DMS153 treated with DMSO at 0.1 percent for 48 hours (cell line): ENCODE data around the gene SLC23A2.
"Not testable (repeated sequence)": the region's sequence is repeated elsewhere in the genome, so short reads cannot be mapped to it uniquely, and the experiment has no call there.

Source experiments
- DNase-seq: peaks from one replicate; lab custom pipeline; 2025; ENCODE audit not compliant: unreplicated experiment; lab: John Stamatoyannopoulos, UW

SLC23A2 gene

DNA sequence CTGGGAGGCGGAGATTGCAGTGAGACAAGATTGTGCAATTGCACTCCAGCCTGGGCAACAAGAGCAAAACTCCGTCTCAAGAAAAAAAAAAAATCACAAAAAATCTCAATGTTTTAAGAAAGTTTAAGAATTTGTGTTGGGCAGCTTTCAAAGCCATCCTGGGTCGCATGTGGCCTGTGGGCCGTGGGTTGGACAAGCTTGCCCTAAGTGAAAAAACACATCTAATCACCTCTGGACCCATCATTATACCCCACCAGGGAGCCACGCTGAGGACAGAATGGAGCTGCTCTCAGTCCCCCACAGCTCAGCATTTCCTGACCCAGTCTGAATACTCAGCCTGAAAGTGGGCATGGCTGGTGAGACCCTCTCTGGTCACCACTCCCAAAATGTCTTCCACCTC is 150.3 kb downstream of the SLC23A2 start:
- DNase-seq: no peak

DNA sequence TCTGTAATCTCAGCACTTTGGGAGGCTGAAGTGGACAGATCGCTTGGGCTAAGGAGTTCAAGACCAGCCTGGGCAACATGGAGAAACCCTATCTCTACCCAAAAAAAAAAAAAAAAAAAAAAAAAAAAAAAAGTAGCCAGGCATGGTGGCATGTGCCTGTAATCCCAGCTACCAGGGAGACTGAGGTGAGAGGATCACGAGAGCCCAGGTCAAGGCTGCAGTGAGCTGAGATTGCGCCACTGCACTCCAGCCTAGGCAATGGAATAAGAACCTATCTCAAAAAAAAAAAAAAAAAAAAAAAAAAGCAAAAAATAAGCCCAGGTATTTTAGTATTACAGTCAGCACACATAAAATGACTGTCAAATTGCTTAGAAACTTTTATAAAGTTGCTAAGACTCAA is 152.5 kb downstream of the SLC23A2 start:
- not testable (repeated sequence) for DNase-seq

- DNase-seq: no peak
These were observed 153.3 kb downstream of the SLC23A2 start for GRCh38 chr20:4848041-4848440.

DNA sequence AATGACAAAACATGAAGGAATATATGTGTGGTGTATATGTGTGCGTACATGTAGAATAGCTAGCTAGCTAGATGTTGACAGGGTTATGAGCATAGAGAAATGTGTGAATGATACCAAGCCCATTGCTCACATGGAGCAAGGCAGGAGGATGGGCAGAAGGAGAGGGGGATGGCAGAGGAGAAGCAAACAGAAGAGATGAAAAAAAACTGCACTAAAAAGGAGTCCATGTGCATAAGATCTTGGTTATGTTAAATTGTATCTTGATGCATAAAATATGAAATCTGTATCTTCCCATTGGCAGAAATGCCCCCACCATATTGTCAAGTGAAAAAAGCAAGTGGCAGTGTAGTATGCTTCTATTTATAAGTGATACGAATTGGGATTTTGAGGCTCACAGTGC is 154.5 kb downstream of the SLC23A2 start:
- DNase-seq: no peak

DNA sequence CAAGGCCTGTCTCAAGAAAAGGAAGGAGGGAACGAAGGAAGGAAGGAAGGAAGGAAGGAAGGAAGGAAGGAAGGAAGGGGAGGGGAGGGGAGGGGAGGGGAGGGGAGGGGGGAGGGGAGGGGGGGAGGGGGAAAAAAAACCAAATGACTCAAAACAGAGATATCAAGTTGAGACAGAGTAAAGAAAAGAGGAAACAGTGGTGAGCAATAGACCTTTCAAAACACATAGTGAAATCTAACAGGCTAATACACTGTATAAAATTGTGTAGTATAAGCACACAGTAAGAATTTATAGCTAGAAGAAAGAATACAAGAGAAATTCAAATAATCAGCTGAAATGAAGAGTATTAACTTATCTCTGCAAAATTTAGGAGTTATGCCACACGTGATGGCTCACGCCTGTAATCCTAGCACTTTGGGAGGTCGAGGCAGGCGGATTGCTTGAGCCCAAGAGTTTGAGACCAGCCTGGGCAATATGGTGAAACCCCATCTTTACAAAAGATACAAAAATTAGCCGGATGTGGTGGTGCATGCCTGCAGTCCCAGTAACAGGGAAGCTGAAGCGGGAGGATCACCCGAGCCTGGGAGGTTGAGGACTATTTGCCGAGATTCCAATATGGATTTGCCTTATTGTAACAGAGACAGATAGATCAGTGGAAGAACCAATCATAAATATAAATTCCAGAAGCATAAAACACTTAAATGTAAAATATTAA is 156.4 kb downstream of the SLC23A2 start:
- DNase-seq: no peak

- DNase-seq: no peak
These were observed 157.0 kb downstream of the SLC23A2 start for GRCh38 chr20:4844325-4844724.

DNA sequence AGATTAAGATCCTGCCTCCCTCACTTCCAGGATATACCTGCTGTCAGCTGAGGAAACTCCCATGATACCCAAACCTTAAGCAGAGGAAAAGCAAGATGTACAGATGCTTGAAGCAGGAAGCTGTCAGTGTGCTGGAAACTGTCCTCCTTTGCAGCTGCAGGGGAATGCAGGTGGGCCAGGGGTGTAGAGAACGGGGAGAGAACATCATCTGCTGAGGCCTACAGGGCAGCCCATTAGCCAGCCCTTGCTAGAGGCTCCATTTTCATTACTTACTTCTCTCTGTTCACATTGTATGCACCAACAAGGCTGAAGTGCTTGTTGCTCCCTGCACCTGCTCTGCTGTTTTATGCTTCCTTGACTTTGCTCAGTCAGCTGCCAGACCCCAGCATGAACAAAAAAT is 160.5 kb downstream of the SLC23A2 start:
- no peak for DNase-seq

DNA sequence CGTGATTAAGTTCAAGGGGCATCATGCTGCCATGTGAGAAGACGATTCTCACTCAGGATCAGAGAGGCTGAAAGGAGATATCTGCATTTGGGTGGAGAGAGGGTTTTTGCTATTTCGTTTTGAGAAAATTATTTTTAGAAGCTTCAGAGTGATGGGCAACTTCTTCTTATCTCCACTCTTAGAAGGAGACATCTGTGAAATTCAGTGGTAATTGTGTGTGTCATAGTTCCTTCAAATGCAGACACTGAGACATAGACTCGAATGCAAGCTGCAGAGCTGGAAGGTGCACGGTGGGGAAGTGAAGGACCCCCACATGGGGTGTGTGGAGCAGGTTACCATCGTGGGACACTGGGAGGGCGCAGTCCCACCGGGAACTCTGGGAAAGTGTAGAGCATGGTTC is 162.8 kb downstream of the SLC23A2 start:
- DNase-seq: no peak

DNA sequence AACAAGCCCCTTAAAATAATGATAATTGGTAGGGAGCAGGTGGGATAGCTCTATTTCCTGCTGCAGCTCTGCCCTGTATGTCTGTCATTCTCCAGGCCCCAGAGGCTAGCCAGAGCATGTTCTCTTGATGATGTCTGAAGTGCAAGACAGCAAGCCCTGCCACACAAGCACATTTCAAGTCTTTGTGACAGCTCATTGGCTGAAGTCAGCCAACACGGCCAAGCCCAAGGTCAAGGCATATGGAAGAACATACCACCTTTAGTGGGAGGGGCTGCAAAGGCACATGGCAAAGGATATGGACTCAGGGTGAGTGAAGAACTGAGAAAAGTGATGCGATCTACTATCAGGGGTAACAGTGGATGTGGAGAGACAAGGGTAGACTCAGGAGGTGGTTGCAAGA is 163.6 kb downstream of the SLC23A2 start:
- DNase-seq: no peak

DNA sequence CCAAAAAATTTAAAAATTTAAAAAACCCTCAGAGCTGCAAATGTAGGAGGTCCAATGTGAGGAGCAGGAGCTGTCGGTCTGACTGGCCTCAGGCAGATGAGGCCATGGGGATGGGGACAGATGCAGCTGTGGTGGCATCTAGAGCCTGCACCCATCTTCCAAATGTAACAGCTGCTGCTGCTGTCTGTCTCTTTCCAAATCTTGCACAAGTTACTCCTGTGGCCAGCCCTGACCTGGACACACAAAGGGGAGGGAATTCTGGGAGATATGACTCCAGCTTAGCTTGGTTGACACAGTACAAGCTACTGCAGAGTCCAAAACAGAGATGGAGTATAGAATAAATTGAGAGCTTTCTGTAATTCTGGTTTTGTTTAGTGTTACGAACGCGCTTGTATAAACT is 164.4 kb downstream of the SLC23A2 start:
- no peak for DNase-seq

- no peak for DNase-seq
These were observed 164.8 kb downstream of the SLC23A2 start for GRCh38 chr20:4836473-4836872.

DNA sequence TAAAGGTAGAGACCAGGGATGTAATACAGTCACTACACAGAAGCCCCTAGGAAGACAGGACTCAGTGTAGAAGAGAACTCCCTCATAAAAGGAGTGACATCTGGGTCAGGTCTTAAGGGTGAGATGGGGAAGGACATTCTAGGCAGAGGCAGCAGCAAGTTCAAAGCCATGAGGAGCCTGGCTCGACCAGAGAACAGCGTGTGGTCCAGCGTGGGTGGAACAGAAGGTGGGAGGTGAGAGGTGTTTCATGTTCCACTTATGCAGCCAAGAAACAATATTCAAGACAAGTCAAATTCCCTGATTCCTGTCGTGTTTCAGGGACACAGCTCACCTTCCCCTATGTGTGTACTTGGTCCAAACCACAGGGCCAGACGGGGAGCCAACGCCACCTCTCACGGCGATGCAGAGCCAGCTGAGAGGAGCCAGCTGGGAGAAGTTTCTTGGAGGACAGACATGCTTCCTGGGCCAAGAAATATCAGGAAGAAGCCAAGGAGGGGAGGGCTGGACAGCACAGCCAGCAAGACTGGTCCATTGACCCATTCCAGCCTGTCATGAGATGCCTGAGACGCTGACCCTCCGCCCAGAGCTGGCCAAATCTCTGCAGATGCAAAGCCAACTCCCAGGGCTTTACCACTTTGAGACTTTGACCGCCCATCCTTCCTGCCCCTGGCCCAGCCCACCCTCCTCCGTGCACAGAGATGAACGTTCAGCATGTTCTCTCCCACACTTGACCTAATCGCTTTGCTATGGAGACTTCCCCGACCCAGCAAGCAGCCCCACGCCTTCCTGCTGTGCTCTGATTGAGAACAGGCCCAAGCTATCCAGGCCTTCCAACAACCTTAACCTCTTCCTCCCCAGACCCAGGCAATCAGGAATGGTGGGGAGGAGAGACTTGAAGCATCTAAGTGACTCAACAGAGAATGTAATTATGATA is 165.8 kb downstream of the SLC23A2 start:
- no peak for DNase-seq

- no peak for DNase-seq
These were observed 168.1 kb downstream of the SLC23A2 start for GRCh38 chr20:4833074-4833728.

DNA sequence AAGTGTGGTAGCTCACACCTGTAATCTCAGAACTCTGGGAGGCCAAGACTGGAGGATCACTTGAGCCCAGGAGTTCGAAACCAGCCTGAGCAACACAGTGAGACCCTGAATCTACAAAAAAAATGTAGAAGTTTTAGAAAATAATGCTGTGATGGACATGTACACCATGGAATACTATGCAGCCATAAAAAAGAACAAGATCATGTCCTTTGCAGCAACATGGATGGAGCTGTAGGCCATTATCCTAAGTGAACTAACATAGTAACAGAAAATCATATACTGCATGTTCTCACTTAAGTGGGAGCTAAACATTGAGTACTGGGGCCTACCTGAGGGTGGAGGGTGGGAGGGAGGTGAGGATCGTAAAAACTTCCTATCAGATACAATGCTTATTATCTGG is 168.8 kb downstream of the SLC23A2 start:
- no peak for DNase-seq

- no peak for DNase-seq
These were observed 170.6 kb downstream of the SLC23A2 start for GRCh38 chr20:4830696-4831095.

DNA sequence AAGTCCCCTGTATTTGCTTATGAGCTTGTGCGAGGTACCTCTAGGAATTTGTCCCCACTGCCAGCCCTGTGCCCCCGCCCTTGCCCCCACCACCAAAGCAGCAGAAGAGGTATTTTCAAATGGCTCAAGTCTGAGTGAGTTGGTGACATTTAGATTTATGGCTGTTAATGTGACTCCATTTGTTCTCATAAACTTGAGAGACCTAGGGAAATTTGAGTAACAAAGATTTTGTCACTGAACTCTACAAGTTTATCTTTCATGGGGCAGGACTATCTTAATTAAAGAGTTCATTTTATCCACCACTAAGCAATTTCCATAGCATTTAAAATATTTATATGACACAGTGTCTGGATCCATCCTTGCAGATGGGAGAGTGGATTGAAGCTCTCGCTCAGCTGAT is 171.1 kb downstream of the SLC23A2 start:
- DNase-seq: no peak

- DNase-seq: no peak
These were observed 171.6 kb downstream of the SLC23A2 start for GRCh38 chr20:4829514-4830215.

DNA sequence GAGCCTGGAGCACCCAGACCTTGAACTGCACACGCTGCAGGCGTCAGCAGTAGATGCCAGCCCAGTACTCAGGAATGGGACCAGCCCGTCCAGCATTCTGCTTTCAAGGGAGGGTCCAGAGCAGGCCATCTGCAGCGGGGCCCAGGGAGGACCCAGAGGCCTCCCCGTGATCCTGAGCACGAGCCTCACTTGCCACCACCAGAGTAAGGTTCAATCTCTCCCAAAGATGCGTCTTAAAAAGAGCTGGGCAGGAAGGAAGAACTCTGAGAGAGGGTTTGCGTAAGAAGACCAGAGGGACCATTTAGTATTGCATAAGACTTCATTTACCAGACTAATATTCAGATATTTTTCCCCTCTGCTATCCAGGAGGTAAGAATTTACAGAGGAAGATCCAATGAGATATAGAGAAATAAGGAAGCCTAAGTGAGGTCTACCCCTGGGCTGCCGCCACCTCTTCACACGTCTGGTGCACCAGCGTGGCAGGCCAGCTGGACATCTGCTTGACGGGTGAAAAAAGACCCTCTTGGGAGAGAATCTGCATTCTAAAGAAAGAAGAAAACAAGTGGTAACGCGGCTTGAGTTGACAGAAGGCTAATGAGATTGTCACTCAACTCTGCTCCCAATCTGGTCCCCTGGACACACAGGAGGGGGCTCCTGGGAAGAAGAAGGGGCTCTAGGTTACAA is 172.3 kb downstream of the SLC23A2 start:
- no peak for DNase-seq

GRCh38 chr20:4821590-4821989 is 179.7 kb downstream of the SLC23A2 start:
- no peak for DNase-seq

DNA sequence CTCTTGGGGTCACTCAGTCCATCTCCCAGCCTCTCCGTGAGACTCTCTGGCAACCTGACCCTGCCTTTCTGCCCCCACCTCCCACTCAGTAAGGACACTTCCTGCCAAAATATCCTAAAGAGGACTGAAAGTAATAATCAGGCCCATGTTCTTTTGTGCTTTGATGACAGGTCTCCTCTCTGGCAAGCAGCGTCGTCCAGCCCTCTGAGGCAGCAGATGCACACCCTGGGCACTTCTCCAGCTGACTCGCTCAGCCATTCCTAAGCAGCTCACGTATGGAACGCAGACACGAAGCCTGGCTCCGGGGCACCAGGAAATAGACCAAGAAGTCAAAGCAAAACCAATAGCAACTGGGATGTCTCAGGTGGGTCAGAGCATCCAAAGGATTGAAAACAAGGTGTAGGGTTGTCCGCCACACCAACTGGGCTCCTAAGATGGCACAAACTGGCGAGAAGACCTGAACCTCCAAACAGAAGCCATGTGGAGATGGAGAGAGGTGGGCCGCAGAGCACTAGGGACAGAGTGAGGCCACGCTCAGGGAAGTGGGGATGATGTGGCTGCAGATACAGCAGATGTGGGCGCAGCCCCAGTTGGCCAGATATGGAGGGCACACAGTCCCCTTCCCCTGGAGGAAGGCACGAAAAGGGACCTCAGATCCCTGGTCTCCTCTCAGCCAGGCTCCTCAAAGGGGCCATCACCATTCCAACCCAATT is 180.3 kb downstream of the SLC23A2 start:
- no peak for DNase-seq
